Mononuclear cell (primary cell): ENCODE results near the gene HLA-DOA. TPM values are rescaled to one million over a fixed set of nuclear protein-coding genes. Genes with fewer than 3 reads are reported as not detected.

Source experiments
- H3K27me3 ChIP-seq: 2 replicates; pipeline ENCODE4 v1.6.0; 2011; ENCODE audit warnings: low read length, control low read depth; ENCODE audit not compliant: insufficient read depth
- H3K4me1 ChIP-seq: 2 replicates; pipeline ENCODE4 v1.5.1; 2011; ENCODE audit warnings: mild to moderate bottlenecking, low read length, control low read depth; ENCODE audit not compliant: insufficient read depth
- H3K4me3 ChIP-seq: 2 replicates; pipeline ENCODE4 v1.5.1; 2011; ENCODE audit warnings: mild to moderate bottlenecking, low read length, moderate library complexity
- H3K9me3 ChIP-seq: 2 replicates; pipeline ENCODE4 v1.5.1; 2011; ENCODE audit warnings: low read depth, mild to moderate bottlenecking, control low read depth, low read length
- total RNA-seq: library from RNA; depleted of rRNA; stranded (reverse); fragments of >200 nt; gene quantifications from one replicate; pipeline ENCODE4 v1.2.3, GENCODE V29; 2012

Gene HLA-DOA
- total RNA-seq, result 16.2 TPM

DNA sequence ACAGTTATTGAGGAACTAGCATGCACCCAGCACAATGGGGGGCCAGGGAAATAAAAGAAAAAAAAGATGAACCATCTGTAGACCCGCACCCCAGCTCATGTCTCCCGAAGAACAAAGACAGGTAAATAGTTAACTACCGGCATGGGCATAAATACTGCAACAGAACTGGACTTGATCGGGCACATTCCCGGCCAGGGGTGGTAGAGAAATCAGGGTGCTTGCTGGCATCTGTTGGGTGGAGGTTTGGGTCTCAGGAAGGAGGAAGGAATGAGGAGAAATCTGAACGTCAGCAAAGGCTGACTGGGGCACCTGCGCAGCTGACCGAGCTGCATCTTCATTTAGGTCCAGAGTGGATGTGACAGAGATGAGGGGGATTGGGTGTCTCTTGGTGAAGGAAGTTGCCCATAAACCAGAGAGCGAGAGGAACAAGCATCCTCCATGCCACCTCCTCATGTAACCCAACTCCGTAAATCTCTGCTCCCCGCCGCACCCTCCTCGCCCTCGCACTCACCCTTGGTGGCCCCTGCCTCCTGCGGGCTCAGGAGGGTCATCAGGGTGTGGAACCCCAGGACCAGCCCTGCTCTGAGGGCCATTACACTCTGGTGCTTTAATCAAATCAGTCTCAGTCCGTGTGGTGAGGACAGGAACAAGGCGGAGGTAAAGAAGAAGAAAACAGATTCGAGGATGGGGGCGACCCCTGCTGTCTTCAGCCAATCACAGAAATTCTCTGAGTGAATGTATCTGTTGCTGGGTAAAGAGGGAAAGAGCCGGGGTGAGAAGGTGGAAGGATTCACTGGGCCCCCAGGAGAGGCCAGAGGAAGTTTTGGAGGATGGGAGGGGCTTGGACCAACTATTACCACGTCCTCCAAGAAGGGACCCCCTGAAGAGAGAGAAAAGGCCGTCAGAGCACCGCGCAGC is at the start of gene HLA-DOA:
Gene HLA-DOA (minus strand): TSS at position 648 of the 918 bp plus-strand sequence.
- Histone ChIP-seq H3K4me3 (peak within 1 kb of the TSS; percentile 57), H3K27me3 (no peaks in the 10 kb centered on the region), H3K9me3 (no peaks in the 10 kb centered on the region), H3K4me1 (peaks cover 37% of the 10 kb centered on the region)

DNA sequence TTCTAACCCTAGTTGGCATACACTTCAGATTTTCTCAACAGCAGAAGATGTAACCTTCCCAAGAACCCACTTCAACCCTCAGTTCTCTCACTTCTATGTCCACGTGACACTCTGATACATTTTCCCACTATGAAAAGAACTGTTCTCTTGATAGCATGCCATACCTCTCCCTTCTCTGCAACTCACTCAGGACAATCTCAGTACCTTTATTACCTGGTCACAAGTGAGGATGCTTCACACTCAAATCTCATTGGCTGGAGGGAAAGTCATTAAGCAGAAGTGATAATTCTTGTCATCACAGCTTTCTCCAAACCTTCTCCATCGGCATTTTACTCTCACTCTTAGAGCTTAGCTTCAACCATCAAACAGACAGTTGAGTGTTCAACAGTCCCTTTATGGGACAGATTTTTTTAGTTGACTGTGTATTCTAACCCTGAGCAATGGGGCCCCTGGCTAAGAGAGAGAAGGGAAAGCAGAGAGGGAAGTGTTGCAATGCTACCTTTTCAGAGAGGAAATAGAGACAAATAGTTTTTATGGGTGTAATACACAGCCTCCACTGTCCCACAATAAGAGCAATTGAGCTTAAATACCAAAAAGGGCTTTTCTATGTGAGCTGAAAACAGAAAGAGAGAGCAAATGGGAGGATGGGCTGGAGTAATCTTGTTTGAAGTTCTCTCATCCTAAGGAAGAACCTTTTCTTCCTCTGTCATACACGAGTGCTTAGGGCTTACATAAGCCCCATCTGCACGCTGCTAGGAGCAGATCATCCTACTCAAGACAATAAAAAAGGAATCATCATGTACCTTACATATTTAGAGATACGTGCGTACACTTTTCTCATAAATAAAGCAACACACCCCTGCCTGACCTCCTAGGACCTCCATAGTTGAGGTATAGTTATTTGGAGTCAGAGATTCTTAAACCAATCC is 48.1 kb upstream of the HLA-DOA start:
- Histone ChIP-seq H3K4me1 (peaks cover 18% of the 10 kb centered on the region), H3K4me3 (no peak overlapping the region), H3K27me3 (no peaks in the 10 kb centered on the region), H3K9me3 (no peaks in the 10 kb centered on the region)

DNA sequence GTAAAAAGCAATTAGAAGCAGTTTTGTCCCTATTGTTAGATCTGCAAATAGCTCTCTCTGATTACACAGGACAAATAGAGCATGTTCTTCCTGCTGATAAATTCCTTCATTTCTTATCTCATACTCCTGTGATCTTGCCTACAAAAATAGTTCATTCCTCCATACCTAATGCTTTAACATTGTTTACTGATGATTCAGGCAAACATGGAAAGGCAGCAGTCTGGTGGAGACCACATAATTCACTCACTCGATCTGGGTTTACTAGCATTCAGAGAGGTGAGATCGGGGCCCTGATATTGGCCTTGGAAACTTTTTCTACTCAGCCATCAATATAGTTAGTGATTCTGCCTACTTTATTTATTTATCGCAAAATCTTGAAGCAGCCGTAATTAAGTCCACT is 43.8 kb upstream of the HLA-DOA start:
- Histone ChIP-seq H3K4me1 (peaks cover 24% of the 10 kb centered on the region), H3K4me3 (no peak overlapping the region), H3K27me3 (peaks cover 6% of the 10 kb centered on the region), H3K9me3 (no peaks in the 10 kb centered on the region)

DNA sequence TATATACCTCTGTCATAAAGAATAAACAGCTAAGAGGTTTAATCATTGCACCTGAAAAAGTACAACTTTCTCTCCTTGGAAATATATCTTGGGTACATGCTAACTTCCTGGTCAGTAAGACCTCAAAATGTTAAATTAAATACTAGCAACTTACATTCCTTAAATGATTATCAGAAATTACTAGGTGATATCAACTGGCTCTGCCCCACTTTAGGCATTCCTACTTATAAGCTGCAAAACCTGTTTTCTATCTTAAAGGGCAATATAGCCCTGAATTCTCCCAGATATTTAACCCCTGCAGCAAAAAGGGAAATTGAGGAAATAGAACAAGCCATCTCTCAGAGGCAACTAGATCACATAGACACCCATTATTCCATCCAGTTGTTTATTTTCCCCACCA is 43.2 kb upstream of the HLA-DOA start:
- Histone ChIP-seq H3K4me3 (no peak overlapping the region), H3K4me1 (peaks cover 20% of the 10 kb centered on the region), H3K27me3 (peaks cover 8% of the 10 kb centered on the region), H3K9me3 (no peaks in the 10 kb centered on the region)

DNA sequence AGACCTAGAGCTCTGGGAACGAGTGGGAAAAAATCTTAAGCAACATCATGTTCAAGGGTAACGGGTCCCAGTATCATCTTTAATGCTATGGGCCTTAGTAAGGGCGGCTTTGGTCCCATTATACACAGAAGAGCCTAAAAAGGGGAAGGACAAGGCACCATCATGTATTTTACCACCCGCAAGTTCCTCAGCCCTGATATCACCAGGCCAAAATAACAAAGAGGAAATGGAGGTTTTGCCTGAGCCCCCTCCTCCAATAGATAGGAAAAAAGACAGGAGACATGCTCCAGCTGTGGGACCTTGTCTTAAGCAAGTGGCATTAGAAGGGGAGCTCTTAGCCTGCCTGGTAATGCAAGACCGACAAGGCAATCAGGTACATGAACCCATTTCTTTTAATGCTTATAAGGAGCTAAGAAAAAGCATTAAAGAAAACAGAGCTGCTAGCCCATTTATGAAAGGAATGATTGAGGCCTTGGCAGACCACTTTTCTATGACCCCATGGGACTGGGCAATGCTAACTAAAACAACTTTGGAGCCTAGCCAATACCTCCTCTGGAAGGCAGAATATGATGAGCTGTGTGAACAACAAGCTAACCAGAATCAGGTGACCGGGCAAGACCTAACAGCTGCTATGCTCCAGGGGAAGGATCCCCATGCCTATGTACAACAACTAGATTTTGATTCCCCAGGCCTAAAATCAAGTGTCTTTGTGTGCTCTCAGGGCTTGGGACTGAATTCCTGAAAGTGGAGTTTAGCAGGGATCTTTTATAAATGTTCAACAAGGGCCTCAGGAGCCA is 40.8 kb upstream of the HLA-DOA start:
- H3K27me3 ChIP-seq, result peaks cover 11% of the 10 kb centered on the region
- H3K9me3 ChIP-seq, result no peaks in the 10 kb centered on the region
- H3K4me1 ChIP-seq, result peaks cover 9% of the 10 kb centered on the region
- H3K4me3 ChIP-seq, result no peak overlapping the region

DNA sequence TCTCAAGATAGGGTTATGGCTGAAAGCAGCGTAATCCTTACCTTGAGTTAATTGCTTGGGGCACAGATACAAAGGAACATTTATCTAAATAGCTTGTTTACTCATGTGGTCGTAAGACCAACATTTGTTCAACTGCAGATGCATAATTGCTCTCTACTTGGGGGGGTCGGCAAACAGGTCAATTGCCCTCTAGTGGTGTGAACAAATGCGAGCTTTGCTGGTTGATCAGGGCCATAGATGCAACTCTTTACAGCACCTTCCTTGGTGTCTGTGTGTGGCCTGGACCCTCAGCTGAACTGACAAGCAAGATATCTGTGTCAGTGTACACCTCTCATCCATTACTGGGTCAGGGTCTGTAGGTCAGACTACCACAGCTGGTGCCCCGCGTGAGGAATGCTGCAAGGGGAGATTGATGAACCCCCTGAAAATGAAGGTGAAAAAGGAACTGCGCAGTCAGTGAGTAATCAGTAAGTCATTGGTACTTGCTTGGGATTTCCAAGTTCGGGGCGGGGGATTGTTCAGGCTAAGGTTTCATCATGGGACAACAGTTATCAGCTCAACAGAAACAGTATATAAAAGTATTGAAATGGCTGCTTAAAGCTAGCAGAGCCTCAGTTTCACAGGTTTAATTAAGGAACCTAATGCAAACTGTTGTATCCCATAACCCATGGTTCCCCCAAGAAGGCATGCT is 40.1 kb upstream of the HLA-DOA start:
- H3K4me3 ChIP-seq, result no peak overlapping the region
- peaks cover 9% of the 10 kb centered on the region for H3K4me1 ChIP-seq
- H3K9me3 ChIP-seq, result no peaks in the 10 kb centered on the region
- H3K27me3 ChIP-seq, result peaks cover 11% of the 10 kb centered on the region

DNA sequence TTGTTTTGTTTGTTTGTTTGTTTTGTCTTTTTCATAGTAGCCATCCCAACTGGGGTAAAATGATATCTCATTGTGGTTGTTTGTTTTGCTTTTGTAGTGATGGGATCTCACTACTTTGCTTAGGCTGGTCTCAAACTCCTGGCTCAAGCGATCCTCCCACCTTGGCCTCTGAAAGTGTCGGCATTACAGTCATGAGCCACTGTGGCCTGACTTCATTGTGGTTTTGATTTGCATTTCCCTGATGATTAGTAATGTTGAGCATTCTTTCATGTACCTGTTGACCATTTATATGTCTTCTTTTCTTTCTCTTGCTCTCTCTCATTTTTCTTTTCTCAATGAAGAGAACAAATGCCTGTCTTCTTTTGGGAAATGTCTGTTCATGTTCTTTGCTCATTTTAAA is 30.8 kb upstream of the HLA-DOA start:
- peaks cover 6% of the 10 kb centered on the region for H3K9me3 ChIP-seq
- no peak overlapping the region for H3K4me3 ChIP-seq
- H3K4me1 ChIP-seq, result no peaks in the 10 kb centered on the region
- H3K27me3 ChIP-seq, result no peaks in the 10 kb centered on the region

DNA sequence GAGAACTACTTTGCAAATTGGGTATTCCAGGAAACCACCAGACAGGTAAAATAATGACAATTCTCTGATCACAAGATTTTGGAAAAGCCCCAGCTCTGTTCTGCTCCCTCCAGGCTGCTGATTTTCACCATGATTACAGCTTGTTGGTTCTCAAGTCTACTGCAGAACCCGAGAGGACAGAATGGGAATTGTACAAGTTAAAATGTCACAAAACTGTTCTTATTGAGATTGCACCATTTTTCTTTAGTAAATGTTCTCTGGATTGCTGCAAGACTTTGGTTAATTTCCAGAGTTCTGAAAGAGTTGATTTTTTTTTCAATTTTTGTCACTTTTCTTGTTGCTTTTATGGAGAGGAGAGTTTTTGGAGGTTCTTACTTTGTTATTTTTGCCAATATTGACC is 27.1 kb upstream of the HLA-DOA start:
- Histone ChIP-seq H3K9me3 (peaks cover 12% of the 10 kb centered on the region), H3K27me3 (no peaks in the 10 kb centered on the region), H3K4me1 (no peaks in the 10 kb centered on the region), H3K4me3 (no peak overlapping the region)

DNA sequence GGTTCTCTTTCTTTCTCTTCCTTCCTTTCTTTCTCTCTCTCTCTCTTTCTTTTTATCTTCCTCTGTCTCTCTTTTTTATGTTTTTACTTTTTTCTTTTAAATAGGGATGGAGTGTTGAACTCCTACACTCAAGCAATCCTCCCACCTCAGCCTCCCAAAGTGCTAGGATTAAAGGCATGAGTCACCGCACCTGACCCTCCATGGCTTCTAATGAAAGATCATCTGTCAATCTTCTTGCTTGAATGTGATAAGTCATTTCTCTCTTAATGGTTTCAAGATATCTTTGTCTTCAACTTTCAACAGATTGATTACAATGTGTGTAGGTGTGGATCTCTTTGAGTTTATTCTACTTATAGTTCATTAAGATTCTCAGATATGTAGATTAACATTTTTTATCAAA is 25.2 kb upstream of the HLA-DOA start:
- peaks cover 9% of the 10 kb centered on the region for H3K4me1 ChIP-seq
- H3K27me3 ChIP-seq, result no peaks in the 10 kb centered on the region
- H3K9me3 ChIP-seq, result peaks cover 12% of the 10 kb centered on the region
- no peak overlapping the region for H3K4me3 ChIP-seq

DNA sequence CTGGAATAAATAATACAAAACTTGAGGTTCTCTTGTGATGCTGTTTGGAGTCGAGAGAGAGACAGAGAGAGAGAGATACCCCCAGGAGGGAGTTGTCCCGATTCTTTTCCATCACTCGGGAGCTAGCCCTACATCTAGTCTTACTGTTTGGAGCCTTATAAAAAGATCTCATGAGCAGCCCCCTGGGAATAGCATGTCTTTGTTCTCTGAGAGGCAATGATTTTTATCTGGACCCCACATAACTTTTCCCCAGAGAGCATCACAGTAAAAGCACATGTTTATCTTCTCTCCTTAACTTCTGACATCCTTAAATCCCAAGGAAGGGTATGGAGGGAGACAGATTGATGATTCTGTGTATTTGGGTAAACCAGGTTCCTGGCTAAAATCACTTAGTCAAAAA is 20.9 kb upstream of the HLA-DOA start:
- Histone ChIP-seq H3K4me1 (peaks cover 23% of the 10 kb centered on the region), H3K4me3 (no peak overlapping the region), H3K9me3 (peaks cover 7% of the 10 kb centered on the region), H3K27me3 (no peaks in the 10 kb centered on the region)

DNA sequence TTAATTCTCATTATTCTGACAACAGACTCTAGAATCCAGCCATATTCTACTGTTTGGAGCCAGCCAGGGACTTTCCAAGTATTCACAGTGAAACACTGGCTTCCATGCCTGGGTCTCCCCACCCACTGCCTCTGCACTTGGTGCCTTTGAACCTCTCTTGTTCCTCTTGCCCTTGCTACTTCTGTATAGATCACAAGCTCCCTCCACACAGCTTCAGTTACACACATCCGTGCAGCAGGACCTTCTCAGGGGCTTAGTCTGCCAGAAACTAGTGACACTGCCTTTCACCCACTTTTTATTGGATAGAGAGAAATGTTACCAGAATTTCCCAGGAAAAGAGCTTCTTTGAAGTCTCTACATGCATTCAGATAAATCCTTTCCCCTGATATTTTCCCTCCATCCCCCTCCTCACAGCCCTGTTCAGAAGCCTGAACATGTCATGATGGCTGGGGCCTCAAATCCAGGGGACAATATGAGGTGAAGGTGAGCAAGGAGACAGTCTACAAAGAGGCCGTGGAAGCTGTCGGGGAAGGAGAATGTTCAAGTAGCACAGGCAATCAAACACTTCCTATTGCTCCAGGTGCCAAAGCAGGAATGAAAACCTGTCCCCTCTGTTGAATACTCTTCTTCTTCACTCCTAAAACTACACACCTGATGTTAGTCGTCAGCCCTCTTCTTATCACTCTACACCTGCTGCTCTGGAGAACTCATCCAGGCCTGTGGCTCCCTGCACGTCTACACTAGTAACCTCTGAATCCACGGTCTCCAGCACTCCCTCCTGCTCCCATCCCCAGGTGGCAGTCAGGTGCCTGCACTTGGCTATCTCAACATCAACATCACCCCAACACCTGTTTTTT is 20.2 kb upstream of the HLA-DOA start:
- H3K4me3 ChIP-seq, result no peak overlapping the region
- peaks cover 23% of the 10 kb centered on the region for H3K4me1 ChIP-seq
- no peaks in the 10 kb centered on the region for H3K9me3 ChIP-seq
- no peaks in the 10 kb centered on the region for H3K27me3 ChIP-seq

DNA sequence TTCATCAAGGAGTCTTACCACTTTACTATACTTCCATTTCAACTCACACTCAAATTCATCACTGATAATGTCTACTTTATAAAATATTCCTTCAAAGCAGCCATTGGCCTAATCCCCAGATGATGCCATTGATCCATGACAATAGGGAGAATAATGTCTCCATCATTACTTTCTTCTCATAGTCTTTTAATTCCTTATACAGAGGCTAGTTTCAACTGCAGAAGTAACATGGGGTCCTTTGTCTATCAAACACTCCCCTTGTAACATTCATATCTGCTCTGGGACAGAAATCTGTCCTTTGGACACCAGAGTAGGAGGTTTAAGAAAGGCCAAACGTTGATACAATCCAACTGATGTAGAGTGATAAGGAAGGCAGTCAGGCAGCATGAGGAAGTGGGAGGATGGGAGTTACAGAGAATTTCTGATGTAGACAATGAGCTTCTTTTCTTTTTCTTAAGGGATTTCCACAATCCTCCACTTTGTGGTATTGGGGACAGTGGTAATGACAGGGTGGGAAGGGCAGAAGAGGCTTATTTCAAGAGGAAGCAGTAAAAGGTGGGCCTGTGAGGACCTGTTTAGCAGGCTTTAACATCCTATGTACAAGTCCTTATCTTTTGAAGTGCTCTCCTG is 18.9 kb upstream of the HLA-DOA start:
- Histone ChIP-seq H3K4me3 (no peak overlapping the region), H3K27me3 (no peaks in the 10 kb centered on the region), H3K9me3 (no peaks in the 10 kb centered on the region), H3K4me1 (peaks cover 23% of the 10 kb centered on the region)

DNA sequence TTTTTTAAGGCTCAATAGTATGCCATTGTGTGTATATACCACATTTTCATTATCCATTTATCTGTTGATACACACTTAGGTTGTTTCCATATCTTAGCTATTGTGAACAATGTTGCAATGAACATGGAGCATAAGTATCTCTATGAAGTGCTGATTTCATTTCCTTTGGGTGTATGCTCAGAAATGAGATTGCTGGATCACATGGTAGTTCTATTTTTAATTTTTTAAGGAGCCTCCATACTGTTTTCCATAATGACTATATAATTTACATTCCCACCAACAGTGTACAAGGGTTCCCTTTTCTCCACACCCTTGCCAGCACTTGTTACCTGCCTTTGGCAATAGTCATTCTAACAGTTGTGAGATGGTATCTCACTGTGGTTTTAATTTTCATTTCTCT is 15.1 kb upstream of the HLA-DOA start:
- Histone ChIP-seq H3K4me3 (no peak overlapping the region), H3K9me3 (no peaks in the 10 kb centered on the region), H3K4me1 (peaks cover 26% of the 10 kb centered on the region), H3K27me3 (no peaks in the 10 kb centered on the region)
